GM10266 (cell line): Measurements from ENCODE around the gene VPS13A.

ENCODE experiments used
- DNase-seq: peaks from one replicate; pipeline ENCODE4 v3.0.0; 2012; ENCODE audit errors: extremely low spot score
- TF ChIP-seq, protein P1 (sequence below): IDR thresholded peaks from 2 replicates; pipeline ENCODE4 v1.5.1; 2012; ENCODE audit warnings: mild to moderate bottlenecking, low read depth; ENCODE audit not compliant: control insufficient read depth, insufficient read depth; ENCODE audit errors: missing control alignments

Gene VPS13A

GRCh38 chr9:77442436-77442835, 265.1 kb downstream of the VPS13A start:
- no peak for DNase-seq
- TF ChIP-seq, protein P1, sequence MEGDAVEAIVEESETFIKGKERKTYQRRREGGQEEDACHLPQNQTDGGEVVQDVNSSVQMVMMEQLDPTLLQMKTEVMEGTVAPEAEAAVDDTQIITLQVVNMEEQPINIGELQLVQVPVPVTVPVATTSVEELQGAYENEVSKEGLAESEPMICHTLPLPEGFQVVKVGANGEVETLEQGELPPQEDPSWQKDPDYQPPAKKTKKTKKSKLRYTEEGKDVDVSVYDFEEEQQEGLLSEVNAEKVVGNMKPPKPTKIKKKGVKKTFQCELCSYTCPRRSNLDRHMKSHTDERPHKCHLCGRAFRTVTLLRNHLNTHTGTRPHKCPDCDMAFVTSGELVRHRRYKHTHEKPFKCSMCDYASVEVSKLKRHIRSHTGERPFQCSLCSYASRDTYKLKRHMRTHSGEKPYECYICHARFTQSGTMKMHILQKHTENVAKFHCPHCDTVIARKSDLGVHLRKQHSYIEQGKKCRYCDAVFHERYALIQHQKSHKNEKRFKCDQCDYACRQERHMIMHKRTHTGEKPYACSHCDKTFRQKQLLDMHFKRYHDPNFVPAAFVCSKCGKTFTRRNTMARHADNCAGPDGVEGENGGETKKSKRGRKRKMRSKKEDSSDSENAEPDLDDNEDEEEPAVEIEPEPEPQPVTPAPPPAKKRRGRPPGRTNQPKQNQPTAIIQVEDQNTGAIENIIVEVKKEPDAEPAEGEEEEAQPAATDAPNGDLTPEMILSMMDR = no peak

DNA sequence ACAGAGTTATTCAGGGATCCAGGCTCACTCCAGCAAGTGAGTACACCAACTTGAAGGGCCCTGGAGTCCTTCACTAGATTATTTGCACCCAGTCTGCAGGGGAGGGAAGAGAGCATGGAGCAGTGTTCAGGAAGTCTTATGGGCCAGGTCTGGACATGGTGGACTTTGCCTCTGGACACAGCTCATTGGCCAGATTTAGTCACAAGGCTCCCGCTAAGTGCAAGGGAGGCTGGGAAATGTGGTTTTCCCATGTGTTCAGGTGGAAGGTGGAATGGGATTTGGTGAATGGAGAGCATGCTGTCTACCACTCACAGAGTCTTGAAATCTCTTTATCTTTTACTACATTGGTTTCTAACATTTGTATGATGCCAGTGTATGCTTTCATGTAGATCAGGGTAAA, 270.3 kb downstream of the VPS13A start:
- DNase-seq = no peak
- TF ChIP-seq, protein P1 = no peak

GRCh38 chr9:77449240-77450084, 272.1 kb downstream of the VPS13A start:
- TF ChIP-seq, protein P1 = no peak
- no peak for DNase-seq

DNA sequence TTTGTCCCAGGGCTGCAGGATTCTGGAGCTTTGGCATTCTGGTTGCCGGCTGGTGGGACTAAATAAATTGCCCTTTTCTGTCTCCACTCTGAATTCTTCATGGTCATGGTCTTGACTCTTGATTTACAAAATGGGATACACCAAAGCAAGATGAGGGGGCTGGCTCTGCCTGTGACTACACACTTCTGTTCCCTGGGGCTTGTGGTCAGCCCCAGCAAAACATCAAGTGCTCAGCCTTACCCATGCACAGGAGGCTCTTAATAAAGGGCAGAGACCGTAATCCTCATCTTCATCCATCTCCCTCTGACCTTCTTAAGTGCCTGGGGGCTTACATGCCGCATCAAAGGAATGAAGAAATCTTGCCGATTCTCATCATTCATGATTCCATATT, 272.7 kb downstream of the VPS13A start:
- no peak for DNase-seq
- TF ChIP-seq, protein P1 = no peak

DNA sequence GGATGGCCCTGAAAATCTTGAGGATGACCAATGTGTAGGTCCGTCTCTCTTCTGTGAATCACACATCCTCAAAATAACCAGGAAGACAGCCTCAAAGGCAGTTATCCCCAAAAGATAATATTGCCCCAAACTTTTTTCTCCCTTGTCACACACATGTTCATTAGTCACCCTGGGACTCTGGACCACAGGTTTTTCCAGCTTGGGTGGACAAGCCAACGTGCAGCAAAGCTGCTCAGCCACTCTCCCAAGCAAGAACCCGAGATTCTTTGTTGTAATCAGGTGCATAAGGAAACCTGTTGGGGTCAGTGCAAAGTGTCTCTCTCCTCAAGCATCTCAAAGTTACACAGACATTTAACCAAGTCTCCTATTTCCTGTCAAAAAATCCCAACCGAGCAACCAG, 274.2 kb downstream of the VPS13A start:
- no peak for DNase-seq

DNA sequence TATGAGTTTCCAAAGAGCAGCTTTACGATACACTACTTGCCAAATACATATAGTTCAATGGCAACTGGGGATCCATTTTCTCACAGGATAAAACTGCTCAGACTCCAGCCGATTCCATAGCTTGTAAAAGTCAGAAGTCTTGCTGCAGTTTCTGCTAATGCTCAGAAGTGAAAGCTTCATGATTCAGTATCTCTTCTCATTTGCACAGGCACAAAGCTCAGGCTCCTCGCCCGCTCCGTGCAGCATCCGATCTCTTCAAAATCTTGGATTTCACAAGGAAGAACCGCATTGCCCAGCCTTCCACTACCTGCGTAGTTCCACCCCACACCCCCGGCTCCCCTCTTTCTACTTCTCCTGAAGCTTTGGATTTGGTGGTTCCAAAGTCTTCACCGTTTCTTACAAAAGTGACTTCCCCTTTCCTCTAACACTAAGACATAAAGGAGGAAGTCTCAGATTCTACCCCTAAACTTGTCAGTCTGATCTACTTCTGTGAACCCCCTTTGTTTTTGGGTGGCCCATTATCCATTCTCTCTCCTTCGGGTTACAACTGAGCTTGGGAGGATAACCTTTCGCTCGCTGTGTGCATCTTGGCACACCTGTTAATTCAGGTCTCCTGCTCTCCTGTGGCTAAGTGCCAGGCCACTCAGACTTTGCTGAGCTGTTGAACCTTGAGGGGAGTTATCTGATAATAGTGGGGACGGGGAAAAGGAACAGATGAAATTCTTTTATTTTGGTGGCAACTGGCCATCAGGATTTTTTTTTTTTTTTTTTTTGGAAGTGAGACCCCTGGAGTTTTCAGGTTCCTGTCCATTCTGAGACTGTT, 276.7 kb downstream of the VPS13A start:
- no peak for DNase-seq
- TF ChIP-seq, protein P1 = no peak

More for the DNA sequence above, 274.2 kb downstream of the VPS13A start:
- TF ChIP-seq, protein P1 = no peak

GRCh38 chr9:77454663-77455062, 277.3 kb downstream of the VPS13A start:
- TF ChIP-seq, protein P1 = no peak
- no peak for DNase-seq
